Psoas muscle (tissue), 8 donors: ENCODE measurements around the gene GRID1. TPM values are rescaled to one million over a fixed set of nuclear protein-coding genes. Genes with fewer than 3 reads are reported as not detected.
A peak's percentile ranks its signal among the peaks of the same experiment; 100 is the strongest.

Experiments used
- ATAC-seq, 4 donors: fragments of 200-7000 bp; cut with Tn5 transposase; one replicate each; pipeline ENCODE4 v1.9.1; 2020; ENCODE audit warnings: moderate library complexity in 3 of 4, mild to moderate bottlenecking in 2 of 4
- DNase-seq, 2 donors: peaks; one replicate each; pipeline ENCODE4 v3.0.0-alpha.2; 2020
- H3K27ac ChIP-seq: fragments of 200-600 bp; one replicate; pipeline ENCODE4 v1.8.0; 2022
- H3K27me3 ChIP-seq, 3 donors: fragments of 200-600 bp in 1 of 3; one replicate each; pipeline versions ENCODE4 v1.6.1 to v1.8.0; 2013 to 2022; ENCODE audit warnings: low read length in 2 of 3, mild to moderate bottlenecking in 2 of 3, moderate library complexity in 1 of 3; ENCODE audit not compliant: insufficient read depth in 3 of 3
- H3K36me3 ChIP-seq, 2 donors: fragments of 200-600 bp in 1 of 2; one replicate each; pipeline versions ENCODE4 v1.6.1 to v1.8.0; 2013 to 2022; ENCODE audit warnings: low read depth in 1 of 2, mild to moderate bottlenecking in 1 of 2, moderate library complexity in 1 of 2; ENCODE audit not compliant: insufficient read depth in 1 of 2
- H3K4me1 ChIP-seq: fragments of 200-600 bp; one replicate; pipeline ENCODE4 v1.8.0; 2022
- H3K4me3 ChIP-seq: fragments of 200-600 bp; one replicate; pipeline ENCODE4 v1.8.0; 2022; ENCODE audit warnings: mild to moderate bottlenecking
- H3K9me3 ChIP-seq: fragments of 200-600 bp; one replicate; pipeline ENCODE4 v1.8.0; 2022
- CTCF ChIP-seq: fragments of 200-600 bp; IDR thresholded peaks from one replicate; pipeline ENCODE4 v1.8.0; 2022; ENCODE audit warnings: antibody characterized with exemption
- WGBS, 3 donors: extraction: QIAGEN DNeasy Blood & Tissue Kit; methylation state at CpG; one replicate each; pipeline versions ENCODE4 v1.1.6 to v1.1.7; 2013; 5-methylcytosine and 5-hydroxymethylcytosine counted together
- intact Hi-C, 2 donors: fragments of 100-400 bp; cut with DNase I; formaldehyde crosslinking; loops; one replicate each; pipeline versions ENCODE4 v1.11.0 to v1.14.2; 2022
- long read RNA-seq, 2 donors: library from polyadenylated mRNA; unstranded; transcript quantifications; one replicate each; pipeline ENCODE4 v2.0.0, GENCODE V29; 2021
- polyA plus RNA-seq, 3 donors: library from polyadenylated mRNA; stranded (reverse); fragments of 200-250 nt; gene quantifications; one replicate each; pipeline ENCODE4 v1.2.3, GENCODE V29; 2013
- total RNA-seq, 4 donors: library from RNA; stranded (reverse); fragmentation: NEBNext Ultra II Directional in 2 of 4; extraction: Animal tissue kit (Norgen Biotek cat#: 25700) in 2 of 4; gene quantifications; one replicate each; pipeline versions ENCODE4 v1.2.1 to v1.2.4, GENCODE V29; 2021 to 2023
- donor health status: healthy with polysubstance abuse.
- donor health status: DM: no; HTN: no; CAD: no; lungs with moderate emphysema.
- donor health status: Bipolar disorder and iron deficiency.
- donor health status: healthy.
- donor health status: DM: yes; HTN: yes; CAD: no.
- donor health status: DM: no; HTN: no; CAD: no.
- donor health status: DM: no; HTN: no; CAD: no.
- donor health status: DM: yes; HTN: yes; CAD: no.

The GRID1 gene
- under 1 TPM; 0.20 to 0.56 (median 0.31) TPM for total RNA-seq
- polyA plus RNA-seq: under 1 TPM; 0.17 to 0.25 (median 0.22) TPM
- long read RNA-seq, donor 1: 0 reads
- long read RNA-seq, donor 2: 0 reads

- Histone ChIP-seq H3K27me3 (peaks cover 0 to 76% (median 22%) of the 10 kb centered on the region in 3 donors), H3K4me3 (peak within 1 kb of the TSS; percentile 66), H3K27ac (no peak within 1 kb of the TSS), H3K4me1 (peaks cover 16% of the 10 kb centered on the region), H3K36me3 (no peaks in the 10 kb centered on the region), H3K9me3 (no peaks in the 10 kb centered on the region)
- intact Hi-C loops: loop anchor here in 1 of 2 donors (10.0 kb wide), 1 partner anchor 371 kb away; no protein-coding TSS in a partner anchor
- ATAC-seq (peak in 3 of 4 donors; percentile 42 to 62 (median 60)), DNase-seq (peak; percentile 41 to 55)
- WGBS, 3 donors: 0 to 1% (median 0%) methylated on average over 39 to 119 of the region's 119 CpGs
- no peak for TF ChIP-seq CTCF
Observed at GRCh38 chr10:86366033-86366901, at the start of gene GRID1. GRID1 (minus strand) TSS chr10:86366795.

- Histone ChIP-seq H3K9me3 (no peaks in the 10 kb centered on the region), H3K36me3 (no peaks in the 10 kb centered on the region), H3K4me3 (no peak overlapping the region), H3K4me1 (no peaks in the 10 kb centered on the region), H3K27ac (no peak overlapping the region), H3K27me3 (no peaks in the 10 kb centered on the region)
- no peak for DNase-seq
- intact Hi-C loops: no loop called here
- TF ChIP-seq CTCF: no peak
- ATAC-seq: no peak
- WGBS, 3 donors: 38 to 45% (median 41%) methylated on average over 5 of the region's 5 CpGs
Observed at GRCh38 chr10:86415583-86415982, 49.0 kb upstream of the GRID1 start.

GRCh38 chr10:86415116-86415515 lies 48.5 kb upstream of the GRID1 start:
- H3K27me3 ChIP-seq: no peaks in the 10 kb centered on the region
- TF ChIP-seq CTCF: no peak
- WGBS, 3 donors: 86 to 89% (median 87%) methylated on average over 3 of the region's 3 CpGs

DNA sequence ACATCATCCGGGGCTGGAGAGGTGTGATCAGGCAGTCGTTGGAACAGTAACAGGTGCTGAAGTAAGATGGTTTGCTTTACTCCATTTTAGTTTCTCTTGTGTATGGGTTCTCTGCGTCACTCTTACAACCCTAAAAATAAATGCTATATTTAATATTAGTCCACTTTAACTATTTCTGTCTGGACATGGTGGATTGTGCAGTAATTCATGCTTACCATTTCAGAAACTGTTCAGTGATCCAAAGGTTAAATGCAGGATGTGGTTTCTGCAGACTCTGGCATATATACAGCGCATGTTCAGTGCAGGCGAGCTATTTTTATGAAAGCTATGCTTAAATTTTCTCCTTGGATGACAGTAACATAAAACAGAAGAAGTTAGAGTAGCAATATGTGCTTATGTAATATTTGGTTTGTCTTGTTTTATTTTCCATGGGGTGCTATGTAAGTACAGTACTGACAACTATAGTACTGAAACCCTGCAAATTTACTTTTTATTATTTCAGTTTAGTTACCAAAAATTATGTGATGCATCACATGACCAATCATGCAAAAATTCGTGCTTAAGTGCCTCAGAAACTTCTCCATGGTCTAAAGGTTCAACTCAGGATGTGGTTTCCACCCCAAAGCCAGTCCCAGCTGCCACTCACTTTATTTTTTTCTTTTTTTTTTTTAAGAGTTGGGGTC lies 46.6 kb upstream of the GRID1 start:
- ATAC-seq (no peak), DNase-seq (no peak)
- intact Hi-C loops: no loop called here
- Histone ChIP-seq H3K36me3 (no peaks in the 10 kb centered on the region), H3K27ac (no peak overlapping the region), H3K4me3 (no peak overlapping the region), H3K4me1 (no peaks in the 10 kb centered on the region), H3K9me3 (no peaks in the 10 kb centered on the region), H3K27me3 (no peaks in the 10 kb centered on the region)
- TF ChIP-seq CTCF: no peak
- 39 to 59% (median 48%) methylated on average over 6 of the region's 6 CpGs for WGBS, 3 donors

More at GRCh38 chr10:86415116-86415515, 48.5 kb upstream of the GRID1 start:
- Histone ChIP-seq H3K4me1 (no peaks in the 10 kb centered on the region), H3K9me3 (no peaks in the 10 kb centered on the region), H3K27ac (no peak overlapping the region), H3K36me3 (no peaks in the 10 kb centered on the region), H3K4me3 (no peak overlapping the region)
- DNase-seq (no peak), ATAC-seq (no peak)
- intact Hi-C loops: no loop called here
